ENCODE data around the gene MRI1.
"Not testable (repeated sequence)": the region's sequence is repeated elsewhere in the genome, so short reads cannot be mapped to it uniquely, and the experiment has no call there.

The MRI1 gene

GRCh38 chr19:13764101-13764807, at the start of gene MRI1:
TSS of gene MRI1 (plus strand) at chr19:13764522. CDS start at chr19:13764589, 67 bp downstream.
- DNase-seq (ENCODE audit: low read depth) = peak; percentile 65

- no peak for DNase-seq (ENCODE audit: low read depth)
These were observed 47.1 kb upstream of the MRI1 start for GRCh38 chr19:13717194-13717643.

- DNase-seq (ENCODE audit: low read depth) = no peak
These were observed 45.6 kb upstream of the MRI1 start for GRCh38 chr19:13718733-13719132.

- no peak for DNase-seq (ENCODE audit: low read depth)
These were observed 42.2 kb upstream of the MRI1 start for GRCh38 chr19:13722146-13722545.

GRCh38 chr19:13723206-13723605, 41.1 kb upstream of the MRI1 start:
- no peak for DNase-seq (ENCODE audit: low read depth)

- DNase-seq (ENCODE audit: low read depth) = no peak
These were observed 38.0 kb upstream of the MRI1 start for GRCh38 chr19:13726323-13726722.

- no peak for DNase-seq (ENCODE audit: low read depth)
These were observed 36.5 kb upstream of the MRI1 start for GRCh38 chr19:13727798-13728197.

- DNase-seq (ENCODE audit: low read depth) = no peak
These were observed 34.5 kb upstream of the MRI1 start for GRCh38 chr19:13729859-13730258.

GRCh38 chr19:13731147-13731964, 33.0 kb upstream of the MRI1 start:
- DNase-seq (ENCODE audit: low read depth) = peak; percentile 92

- DNase-seq (ENCODE audit: low read depth) = no peak
These were observed 32.0 kb upstream of the MRI1 start for GRCh38 chr19:13732337-13732736.

GRCh38 chr19:13734751-13735150, 29.6 kb upstream of the MRI1 start:
- no peak for DNase-seq (ENCODE audit: low read depth)

GRCh38 chr19:13738073-13738472, 26.2 kb upstream of the MRI1 start:
- no peak for DNase-seq (ENCODE audit: low read depth)

- DNase-seq (ENCODE audit: low read depth) = no peak
These were observed 22.4 kb upstream of the MRI1 start for GRCh38 chr19:13741893-13742292.

GRCh38 chr19:13742756-13743155, 21.6 kb upstream of the MRI1 start:
- DNase-seq (ENCODE audit: low read depth) = no peak

GRCh38 chr19:13744174-13744573, 20.1 kb upstream of the MRI1 start:
- no peak for DNase-seq (ENCODE audit: low read depth)

- no peak for DNase-seq (ENCODE audit: low read depth)
These were observed 17.2 kb upstream of the MRI1 start for GRCh38 chr19:13747098-13747453.

GRCh38 chr19:13748169-13748828, 16.0 kb upstream of the MRI1 start:
- DNase-seq (ENCODE audit: low read depth) = no peak

GRCh38 chr19:13751436-13751835, 12.9 kb upstream of the MRI1 start:
- no peak for DNase-seq (ENCODE audit: low read depth)

GRCh38 chr19:13753622-13754021, 10.7 kb upstream of the MRI1 start:
- not testable (repeated sequence) for DNase-seq (ENCODE audit: low read depth)

- no peak for DNase-seq (ENCODE audit: low read depth)
These were observed 8.1 kb upstream of the MRI1 start for GRCh38 chr19:13756210-13756609.

GRCh38 chr19:13757805-13758772, 6.2 kb upstream of the MRI1 start:
- no peak for DNase-seq (ENCODE audit: low read depth)

- no peak for DNase-seq (ENCODE audit: low read depth)
These were observed 5.5 kb upstream of the MRI1 start for GRCh38 chr19:13758795-13759194.
